Measurements from ENCODE around the gene CR1L. TPM values are rescaled to one million over a fixed set of nuclear protein-coding genes. Genes with fewer than 3 reads are reported as not detected.

CR1L gene
- total RNA-seq, 1 experiment from 2014 or later: not detected

DNA sequence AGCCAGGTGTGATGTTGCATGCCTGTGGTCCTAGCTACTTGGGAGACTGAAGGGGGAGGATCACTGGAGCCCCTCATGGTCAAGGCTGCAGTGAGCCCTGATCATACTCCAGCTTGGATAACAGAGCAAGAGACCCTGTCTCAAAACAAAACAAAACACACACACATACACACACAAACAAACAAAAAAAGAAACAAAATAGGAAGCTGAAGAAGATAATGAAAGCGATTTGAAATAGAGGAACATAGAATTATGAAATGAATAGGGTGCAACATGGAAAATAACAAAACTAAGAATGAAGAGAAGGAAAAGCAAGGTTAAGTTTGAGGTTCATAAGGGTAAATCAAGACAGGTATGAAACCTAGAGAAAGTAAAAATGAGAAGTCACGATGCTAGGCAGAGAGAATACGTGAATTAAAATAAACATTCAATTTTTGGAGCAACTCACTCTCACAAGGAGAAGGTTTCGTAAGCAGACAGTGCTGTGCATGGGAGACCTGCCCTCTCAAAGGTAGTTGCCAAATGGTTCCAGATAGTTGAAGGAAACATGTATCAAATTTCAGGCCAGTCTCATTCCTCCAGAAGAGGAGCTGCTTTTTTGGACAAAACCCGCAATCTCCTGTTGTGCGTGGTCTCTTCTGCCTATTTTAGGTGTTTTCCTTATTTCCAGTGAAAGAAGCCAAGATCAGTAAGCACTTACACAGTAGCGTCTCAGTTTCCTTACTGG, 110.2 kb downstream of the CR1L start:
- Histone ChIP-seq H3K9me2 (replicated peaks; ENCODE audit: low read length) (no peaks in the 10 kb centered on the region), H3K4me2 (ENCODE audit: low read length) (peak overlapping the region; percentile 91), H3K27ac (ENCODE audit: low read length) (peak overlapping the region; percentile 76), H3K4me3 (ENCODE audit: low read length) (peak overlapping the region; percentile 89), H3K36me3 (ENCODE audit: low read depth, low read length) (peaks cover 33% of the 10 kb centered on the region), H3K4me1 (ENCODE audit: insufficient read depth, low read length) (peaks cover 52% of the 10 kb centered on the region), H3K9ac (ENCODE audit: low read length) (peak overlapping the region; percentile 2), H3K79me2 (ENCODE audit: low read length) (peaks cover 83% of the 10 kb centered on the region), H3K9me3 (ENCODE audit: low read length) (no peaks in the 10 kb centered on the region), H2AFZ (ENCODE audit: low read length) (no peak overlapping the region), H4K20me1 (ENCODE audit: low read length) (peaks cover 68% of the 10 kb centered on the region), H3F3A (ENCODE audit: low read length, unreplicated experiment) (peaks cover 15% of the 10 kb centered on the region), H3K27me3 (ENCODE audit: low read length) (no peaks in the 10 kb centered on the region)
- no TSS peak for BruUV-seq (replicated peaks)
- intact Hi-C loops (cut with micrococcal nuclease): loop anchor here (10.0 kb wide), 1 partner anchor 420 kb away; no protein-coding TSS in a partner anchor
- POLR2A ChIA-PET (ENCODE audit: unreplicated experiment): no interaction called here
- ATAC-seq: no peak
- DNase-seq: peak; percentile 60
- CTCF ChIA-PET: interaction anchor here (1.2 kb wide), 1 partner anchor 43 kb away, joined by 5 read pairs; no protein-coding TSS in a partner anchor
- TF ChIP-seq EZH2 (IDR thresholded peaks at IDR 0.05; ENCODE audit: low read length, unreplicated experiment): no peak
- TF ChIP-seq, protein P1, sequence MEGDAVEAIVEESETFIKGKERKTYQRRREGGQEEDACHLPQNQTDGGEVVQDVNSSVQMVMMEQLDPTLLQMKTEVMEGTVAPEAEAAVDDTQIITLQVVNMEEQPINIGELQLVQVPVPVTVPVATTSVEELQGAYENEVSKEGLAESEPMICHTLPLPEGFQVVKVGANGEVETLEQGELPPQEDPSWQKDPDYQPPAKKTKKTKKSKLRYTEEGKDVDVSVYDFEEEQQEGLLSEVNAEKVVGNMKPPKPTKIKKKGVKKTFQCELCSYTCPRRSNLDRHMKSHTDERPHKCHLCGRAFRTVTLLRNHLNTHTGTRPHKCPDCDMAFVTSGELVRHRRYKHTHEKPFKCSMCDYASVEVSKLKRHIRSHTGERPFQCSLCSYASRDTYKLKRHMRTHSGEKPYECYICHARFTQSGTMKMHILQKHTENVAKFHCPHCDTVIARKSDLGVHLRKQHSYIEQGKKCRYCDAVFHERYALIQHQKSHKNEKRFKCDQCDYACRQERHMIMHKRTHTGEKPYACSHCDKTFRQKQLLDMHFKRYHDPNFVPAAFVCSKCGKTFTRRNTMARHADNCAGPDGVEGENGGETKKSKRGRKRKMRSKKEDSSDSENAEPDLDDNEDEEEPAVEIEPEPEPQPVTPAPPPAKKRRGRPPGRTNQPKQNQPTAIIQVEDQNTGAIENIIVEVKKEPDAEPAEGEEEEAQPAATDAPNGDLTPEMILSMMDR (conservative IDR thresholded peaks at IDR 0.05; ENCODE audit: low read depth, low read length): no peak
- no peak for TF ChIP-seq EZH2phosphoT487 (IDR thresholded peaks at IDR 0.05; ENCODE audit: borderline replicate concordance, low read length)

DNA sequence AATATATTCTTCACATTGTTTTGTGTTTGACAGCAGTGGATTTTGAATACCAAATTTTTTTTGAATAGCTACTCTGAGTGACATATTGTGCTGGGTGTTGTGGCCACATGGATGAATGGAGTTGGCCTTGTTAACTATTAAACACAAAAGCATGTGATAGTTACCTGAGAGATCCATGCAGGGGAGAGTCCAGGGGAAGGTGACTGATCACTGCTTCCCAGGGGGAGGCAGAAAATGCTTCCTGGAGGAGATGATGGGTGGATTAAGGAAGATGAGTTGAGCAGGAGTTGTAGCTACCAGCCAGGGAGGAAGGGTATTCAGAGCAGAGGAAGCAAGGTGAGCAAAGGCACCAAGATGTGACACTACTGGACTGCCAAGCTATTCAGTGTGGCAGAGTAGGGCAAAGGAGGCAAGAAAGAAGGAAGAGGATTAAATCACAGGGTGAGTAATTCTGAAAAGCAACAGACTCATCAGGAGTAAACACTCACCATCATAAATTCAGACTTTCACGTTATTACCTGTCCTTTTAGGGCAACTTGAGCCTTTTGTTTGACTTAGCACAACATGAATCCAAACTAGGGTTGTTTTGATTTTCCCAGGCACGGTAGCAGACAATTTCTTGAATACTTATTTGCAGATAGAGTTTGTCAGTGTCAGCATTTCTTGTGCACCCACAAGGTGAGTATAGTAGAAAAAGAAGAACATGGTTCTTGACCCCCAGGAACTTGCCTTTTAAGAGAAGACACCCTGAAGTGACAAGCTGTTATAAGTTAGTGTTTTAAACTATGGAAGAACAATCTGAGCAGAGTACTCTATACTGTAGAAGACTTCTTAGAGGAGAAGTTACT, 111.1 kb downstream of the CR1L start:
- Histone ChIP-seq H3K9me3 (ENCODE audit: low read length) (no peaks in the 10 kb centered on the region), H3F3A (ENCODE audit: low read length, unreplicated experiment) (peaks cover 15% of the 10 kb centered on the region), H3K9ac (ENCODE audit: low read length) (peak overlapping the region; percentile 2), H3K4me2 (ENCODE audit: low read length) (peak overlapping the region; percentile 91), H2AFZ (ENCODE audit: low read length) (no peak overlapping the region), H3K36me3 (ENCODE audit: low read depth, low read length) (peaks cover 40% of the 10 kb centered on the region), H3K4me1 (ENCODE audit: insufficient read depth, low read length) (peaks cover 42% of the 10 kb centered on the region), H3K79me2 (ENCODE audit: low read length) (peaks cover 82% of the 10 kb centered on the region), H3K27me3 (ENCODE audit: low read length) (no peaks in the 10 kb centered on the region), H4K20me1 (ENCODE audit: low read length) (peaks cover 68% of the 10 kb centered on the region), H3K4me3 (ENCODE audit: low read length) (peak overlapping the region; percentile 89), H3K27ac (ENCODE audit: low read length) (peak overlapping the region; percentile 76), H3K9me2 (replicated peaks; ENCODE audit: low read length) (no peaks in the 10 kb centered on the region)
- BruUV-seq (replicated peaks): no TSS peak
- CTCF ChIA-PET: interaction anchor here (0.8 to 1.2 kb wide), 2 partner anchors 42 to 58 kb away, joined by 4 to 5 read pairs; no protein-coding TSS in a partner anchor
- POLR2A ChIA-PET (ENCODE audit: unreplicated experiment): no interaction called here
- TF ChIP-seq EZH2 (IDR thresholded peaks at IDR 0.05; ENCODE audit: low read length, unreplicated experiment) (no peak), EZH2phosphoT487 (IDR thresholded peaks at IDR 0.05; ENCODE audit: borderline replicate concordance, low read length) (no peak)
- TF ChIP-seq, protein P1 (conservative IDR thresholded peaks at IDR 0.05; ENCODE audit: low read depth, low read length): no peak
- ATAC-seq (peak; percentile 60), DNase-seq (peak; percentile 98)
- intact Hi-C loops (cut with micrococcal nuclease): loop anchor here (1.0 to 10.0 kb wide), 2 partner anchors 45 to 421 kb away; no protein-coding TSS in a partner anchor

Measured in PC-3 (cell line).